ENCODE data around the gene ACTG1. TPM values are rescaled to one million over a fixed set of nuclear protein-coding genes. Genes with fewer than 3 reads are reported as not detected.

Gene ACTG1
- total and polyA plus RNA-seq, 11 donors, result 149 to 1,653 (median 423) TPM

DNA sequence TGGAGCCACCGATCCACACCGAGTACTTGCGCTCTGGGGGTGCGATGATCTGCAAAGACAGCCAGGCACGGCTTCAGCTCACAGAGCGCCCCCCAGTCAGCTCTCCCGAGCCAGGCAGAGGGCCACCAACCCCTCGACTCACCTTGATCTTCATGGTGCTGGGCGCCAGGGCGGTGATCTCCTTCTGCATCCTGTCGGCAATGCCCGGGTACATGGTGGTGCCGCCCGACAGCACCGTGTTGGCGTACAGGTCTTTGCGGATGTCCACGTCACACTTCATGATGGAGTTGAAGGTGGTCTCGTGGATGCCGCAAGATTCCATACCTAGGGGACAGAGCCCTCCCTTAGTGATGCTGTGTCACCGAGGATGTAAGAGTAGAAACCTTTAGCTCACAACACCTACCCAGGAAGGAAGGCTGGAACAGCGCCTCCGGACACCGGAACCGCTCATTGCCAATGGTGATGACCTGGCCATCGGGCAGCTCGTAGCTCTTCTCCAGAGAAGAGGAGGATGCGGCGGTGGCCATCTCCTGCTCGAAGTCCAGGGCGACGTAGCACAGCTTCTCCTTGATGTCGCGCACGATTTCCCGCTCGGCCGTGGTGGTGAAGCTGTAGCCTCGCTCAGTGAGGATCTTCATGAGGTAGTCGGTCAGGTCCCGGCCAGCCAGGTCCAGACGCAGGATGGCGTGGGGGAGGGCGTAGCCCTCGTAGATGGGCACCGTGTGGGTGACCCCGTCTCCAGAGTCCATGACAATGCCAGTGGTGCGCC, 1.6 kb downstream of the ACTG1 start:
- Histone ChIP-seq H3K27ac (peak overlapping the region; percentile 96 to 100 (median 100)), H3K27me3 (no peaks in the 10 kb centered on the region), H3K9me3 (peaks cover 0 to 4% (median 0%) of the 10 kb centered on the region in 12 donors), H3K4me3 (peak overlapping the region; percentile 81 to 99 (median 94)), H3K36me3 (peaks cover 18 to 44% (median 37%) of the 10 kb centered on the region in 9 donors), H3K4me1 (peaks cover 0 to 40% (median 21%) of the 10 kb centered on the region in 12 donors)
- WGBS, 4 donors, result 1 to 4% (median 2%) methylated on average over 26 to 48 of the region's 48 CpGs
- intact Hi-C loops (cut with DNase I), result loop anchor here in 5 of 10 donors (2.0 to 10.0 kb wide), 7 partner anchors 41 to 354 kb away; partner anchors contain the start of genes BAHCC1 (in 2 of the 5), FAAP100 (in 1 of the 5) and P4HB (in 1 of the 5)
- TF ChIP-seq, protein P1, sequence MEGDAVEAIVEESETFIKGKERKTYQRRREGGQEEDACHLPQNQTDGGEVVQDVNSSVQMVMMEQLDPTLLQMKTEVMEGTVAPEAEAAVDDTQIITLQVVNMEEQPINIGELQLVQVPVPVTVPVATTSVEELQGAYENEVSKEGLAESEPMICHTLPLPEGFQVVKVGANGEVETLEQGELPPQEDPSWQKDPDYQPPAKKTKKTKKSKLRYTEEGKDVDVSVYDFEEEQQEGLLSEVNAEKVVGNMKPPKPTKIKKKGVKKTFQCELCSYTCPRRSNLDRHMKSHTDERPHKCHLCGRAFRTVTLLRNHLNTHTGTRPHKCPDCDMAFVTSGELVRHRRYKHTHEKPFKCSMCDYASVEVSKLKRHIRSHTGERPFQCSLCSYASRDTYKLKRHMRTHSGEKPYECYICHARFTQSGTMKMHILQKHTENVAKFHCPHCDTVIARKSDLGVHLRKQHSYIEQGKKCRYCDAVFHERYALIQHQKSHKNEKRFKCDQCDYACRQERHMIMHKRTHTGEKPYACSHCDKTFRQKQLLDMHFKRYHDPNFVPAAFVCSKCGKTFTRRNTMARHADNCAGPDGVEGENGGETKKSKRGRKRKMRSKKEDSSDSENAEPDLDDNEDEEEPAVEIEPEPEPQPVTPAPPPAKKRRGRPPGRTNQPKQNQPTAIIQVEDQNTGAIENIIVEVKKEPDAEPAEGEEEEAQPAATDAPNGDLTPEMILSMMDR (IDR thresholded peaks at IDR 0.05), result no peak
- TF ChIP-seq POLR2A (IDR thresholded peaks at IDR 0.05), result no peak
- DNase-seq (peak in 2 of 5 donors; percentile 54 to 64), ATAC-seq (no peak)

DNA sequence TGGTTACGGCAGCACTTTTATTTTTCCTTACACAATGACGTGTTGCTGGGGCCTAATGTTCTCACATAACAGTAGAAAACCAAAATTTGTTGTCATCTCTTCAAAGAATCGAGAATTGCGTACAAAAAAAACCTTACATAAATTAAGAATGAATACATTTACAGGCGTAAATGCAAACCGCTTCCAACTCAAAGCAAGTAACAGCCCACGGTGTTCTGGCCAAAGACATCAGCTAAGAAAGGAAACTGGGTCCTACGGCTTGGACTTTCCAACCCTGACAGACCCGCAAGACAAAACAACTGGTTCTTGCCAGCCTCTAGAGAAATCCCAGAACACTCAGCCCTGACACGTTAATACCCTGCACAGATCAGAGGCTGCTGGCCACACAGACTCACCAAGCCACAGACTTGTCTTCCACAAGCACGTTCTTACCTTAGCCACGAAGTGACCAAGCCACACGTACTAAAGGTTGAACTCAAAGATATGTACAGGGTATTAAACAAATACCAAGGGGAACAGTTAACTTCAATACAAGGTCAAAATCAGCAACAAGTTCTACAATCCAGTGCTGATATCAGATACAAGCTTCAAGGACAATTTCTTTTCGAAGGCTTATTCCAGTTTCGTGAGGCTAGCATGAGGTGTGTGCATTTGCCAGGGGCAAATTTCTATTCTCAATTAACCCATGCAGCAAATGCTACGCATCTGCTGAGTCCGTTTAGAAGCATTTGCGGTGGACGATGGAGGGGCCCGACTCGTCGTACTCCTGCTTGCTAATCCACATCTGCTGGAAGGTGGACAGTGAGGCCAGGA, 2.4 kb downstream of the ACTG1 start:
- 3 to 7% (median 5%) methylated on average over 22 of the region's 22 CpGs for WGBS, 4 donors
- intact Hi-C loops (cut with DNase I), result loop anchor here in 5 of 10 donors (1.0 to 10.0 kb wide), 8 partner anchors 22 to 355 kb away; partner anchors contain the start of genes BAHCC1 (in 2 of the 5), FAAP100 (in 1 of the 5) and P4HB (in 1 of the 5)
- H3K4me1 ChIP-seq, result peaks cover 0 to 33% (median 15%) of the 10 kb centered on the region in 12 donors
- DNase-seq (no peak), ATAC-seq (no peak)
- peak overlapping the region in 11 of 12 donors; percentile 27 to 100 (median 100) for H3K27ac ChIP-seq
- peaks cover 0 to 4% (median 0%) of the 10 kb centered on the region in 12 donors for H3K9me3 ChIP-seq
- peak overlapping the region; percentile 81 to 99 (median 94) for H3K4me3 ChIP-seq
- TF ChIP-seq, protein P1 (IDR thresholded peaks at IDR 0.05), result no peak
- no peak for TF ChIP-seq POLR2A (IDR thresholded peaks at IDR 0.05)
- H3K36me3 ChIP-seq, result peaks cover 18 to 44% (median 37%) of the 10 kb centered on the region in 9 donors
- no peaks in the 10 kb centered on the region for H3K27me3 ChIP-seq

DNA sequence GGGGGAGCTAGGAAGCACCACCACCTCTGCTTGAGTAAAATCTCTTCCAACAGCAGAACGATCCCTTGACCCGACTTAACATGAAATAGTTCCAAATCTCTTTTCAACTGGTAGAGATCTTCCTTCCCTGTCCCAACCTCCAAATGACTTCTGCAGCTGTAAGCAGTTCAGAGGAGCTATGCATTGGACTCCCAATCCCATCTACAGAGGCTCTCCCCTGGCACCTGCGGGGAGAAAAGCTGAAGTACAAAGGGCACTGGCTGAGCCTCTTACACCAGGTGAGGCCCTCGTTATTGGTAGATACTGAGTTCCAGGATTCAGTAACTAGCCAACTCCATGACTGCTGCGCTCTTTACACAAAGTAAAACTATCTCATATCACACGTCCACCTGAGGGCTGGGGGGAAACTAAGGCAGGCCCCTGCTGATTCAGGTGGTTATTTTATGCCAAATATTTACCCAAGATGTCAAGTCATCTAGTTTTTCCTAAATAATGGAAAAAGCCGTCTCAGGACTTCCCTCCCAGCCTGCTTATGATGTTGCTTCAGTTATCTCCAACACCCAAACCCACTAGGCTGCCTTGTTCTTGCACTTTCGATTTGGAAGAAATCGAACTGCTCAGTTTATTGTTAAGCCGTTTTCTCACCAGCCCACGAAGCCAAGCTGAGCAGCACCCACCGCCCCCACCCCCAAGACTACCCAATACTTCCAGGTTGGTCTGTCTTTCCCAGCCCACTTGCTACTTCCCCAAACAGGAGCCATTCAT, 3.2 kb downstream of the ACTG1 start:
- H3K4me3 ChIP-seq, result peak overlapping the region; percentile 81 to 99 (median 94)
- no peak for DNase-seq
- peak overlapping the region in 11 of 12 donors; percentile 2 to 100 (median 100) for H3K27ac ChIP-seq
- ATAC-seq, result no peak
- peaks cover 18 to 44% (median 37%) of the 10 kb centered on the region in 9 donors for H3K36me3 ChIP-seq
- no peaks in the 10 kb centered on the region for H3K27me3 ChIP-seq
- H3K4me1 ChIP-seq, result peaks cover 0 to 32% (median 15%) of the 10 kb centered on the region in 12 donors
- WGBS, 4 donors, result 11 to 20% (median 14%) methylated on average over 12 of the region's 12 CpGs
- peaks cover 0 to 4% (median 0%) of the 10 kb centered on the region in 12 donors for H3K9me3 ChIP-seq
- intact Hi-C loops (cut with DNase I), result loop anchor here in 1 of 10 donors (1.0 kb wide), 1 partner anchor 21 kb away; no protein-coding TSS in a partner anchor
- TF ChIP-seq POLR2A (IDR thresholded peaks at IDR 0.05), result no peak
- TF ChIP-seq, protein P1 (IDR thresholded peaks at IDR 0.05), result no peak
